Measurements from ENCODE around the gene FASN.

GRCh38 chr17:82097919-82098168 lies 192 bp downstream of the FASN start:
- TF ChIP-seq USF2 (IDR thresholded peaks at IDR 0.05; ENCODE audit: low read depth, low read length) (no peak), CTCF (conservative IDR thresholded peaks at IDR 0.05; ENCODE audit: low read depth, low read length) (no peak), SMC3 (IDR thresholded peaks at IDR 0.05; ENCODE audit: low read depth, low read length) (no peak), RCOR1 (IDR thresholded peaks at IDR 0.05; ENCODE audit: insufficient replicate concordance, low read length) (no peak), POLR2A (IDR thresholded peaks at IDR 0.05; ENCODE audit: low read depth, low read length) (no peak), MAFK (IDR thresholded peaks at IDR 0.05; ENCODE audit: low read depth, low read length) (no peak), CEBPB (IDR thresholded peaks at IDR 0.05; ENCODE audit: low read depth, low read length) (no peak), MXI1 (IDR thresholded peaks at IDR 0.05; ENCODE audit: borderline replicate concordance, low read depth, low read length) (no peak), RAD21 (IDR thresholded peaks at IDR 0.05; ENCODE audit: low read length) (no peak)
